ENCODE data around the gene SLC6A17. TPM values are rescaled to one million over a fixed set of nuclear protein-coding genes. Genes with fewer than 3 reads are reported as not detected.
A peak's percentile ranks its signal among the peaks of the same experiment; 100 is the strongest.

SLC6A17 gene
- total RNA-seq, 2 experiments from 2014 or later: 0.05 to 0.18 TPM

GRCh38 chr1:110205591-110206155 is 55.4 kb downstream of the SLC6A17 start:
- Mint-ChIP-seq H3K4me1 (ENCODE audit: low read depth) (peaks cover 31% of the 10 kb centered on the region), H3K4me3 (no peak overlapping the region), H3K9me3 (no peaks in the 10 kb centered on the region), H3K27me3 (no peaks in the 10 kb centered on the region), H3K36me3 (ENCODE audit: low read depth) (no peaks in the 10 kb centered on the region), H3K27ac (no peak overlapping the region)
- DNase-seq: no peak
- intact Hi-C loops (cut with micrococcal nuclease): loop anchor here (10.0 kb wide), 1 partner anchor 289 kb away; no protein-coding TSS in a partner anchor
- CTCF ChIA-PET: interaction anchor here (1.2 to 17.6 kb wide), 9 partner anchors 9 to 291 kb away, joined by 3 to 761 read pairs (median 68); partner anchors contain the start of genes LAMTOR5 and RBM15
- POLR2A ChIA-PET: interaction anchor here (1.1 to 7.0 kb wide), 3 partner anchors 133 to 290 kb away, joined by 3 to 64 read pairs (median 17); partner anchors contain the start of gene RBM15
- TF ChIP-seq CTCF (IDR thresholded peaks at IDR 0.05): no peak
- no peak for ATAC-seq

- no peaks in the 10 kb centered on the region for H3K27me3 Mint-ChIP-seq
- H3K27ac Mint-ChIP-seq: no peak overlapping the region
- peaks cover 32% of the 10 kb centered on the region for H3K4me1 Mint-ChIP-seq (ENCODE audit: low read depth)
- DNase-seq: no peak
- H3K4me3 Mint-ChIP-seq: no peak overlapping the region
- ChIA-PET CTCF (interaction anchor here (1.1 to 17.6 kb wide), 19 partner anchors 9 to 359 kb away, joined by 3 to 761 read pairs (median 16); partner anchors contain the start of genes LAMTOR5 and RBM15), POLR2A (interaction anchor here (1.1 to 7.0 kb wide), 4 partner anchors 45 to 290 kb away, joined by 3 to 64 read pairs (median 3); partner anchors contain the start of genes LAMTOR5 and RBM15)
- no peaks in the 10 kb centered on the region for H3K36me3 Mint-ChIP-seq (ENCODE audit: low read depth)
- no peak for TF ChIP-seq CTCF (IDR thresholded peaks at IDR 0.05)
- no peaks in the 10 kb centered on the region for H3K9me3 Mint-ChIP-seq
- intact Hi-C loops (cut with micrococcal nuclease): loop anchor here (10.0 kb wide), 1 partner anchor 288 kb away; no protein-coding TSS in a partner anchor
- ATAC-seq: no peak
Measured at GRCh38 chr1:110206261-110206920, 56.1 kb downstream of the SLC6A17 start.

GRCh38 chr1:110207831-110208230 is 57.5 kb downstream of the SLC6A17 start:
- ChIA-PET POLR2A (interaction anchor here (0.8 to 7.0 kb wide), 7 partner anchors 43 to 258 kb away, joined by 3 to 64 read pairs (median 3); partner anchors contain the start of genes LAMTOR5 and RBM15), CTCF (interaction anchor here (0.6 to 17.6 kb wide), 64 partner anchors 9 to 579 kb away, joined by 3 to 761 read pairs (median 5); partner anchors contain the start of genes LAMTOR5 and RBM15)
- no peaks in the 10 kb centered on the region for H3K9me3 Mint-ChIP-seq
- H3K4me3 Mint-ChIP-seq: no peak overlapping the region
- DNase-seq (peak; percentile 91), ATAC-seq (peak; percentile 24)
- H3K36me3 Mint-ChIP-seq (ENCODE audit: low read depth): peaks cover 3% of the 10 kb centered on the region
- H3K4me1 Mint-ChIP-seq (ENCODE audit: low read depth): peaks cover 38% of the 10 kb centered on the region
- peak overlapping the region; percentile 66 for H3K27ac Mint-ChIP-seq
- intact Hi-C loops (cut with micrococcal nuclease): loop anchor here (10.0 kb wide), 1 partner anchor 287 kb away; no protein-coding TSS in a partner anchor
- no peaks in the 10 kb centered on the region for H3K27me3 Mint-ChIP-seq
- peak; percentile 89 for TF ChIP-seq CTCF (IDR thresholded peaks at IDR 0.05)

- POLR2A ChIA-PET: interaction anchor here (0.6 to 7.0 kb wide), 4 partner anchors 13 to 130 kb away, joined by 3 to 64 read pairs (median 3); partner anchors contain the start of gene RBM15
- intact Hi-C loops (cut with micrococcal nuclease): loop anchor here (10.0 kb wide), 1 partner anchor 286 kb away; no protein-coding TSS in a partner anchor
- CTCF ChIA-PET: interaction anchor here (0.9 to 17.6 kb wide), 28 partner anchors 11 to 410 kb away, joined by 3 to 761 read pairs (median 14); partner anchors contain the start of genes LAMTOR5 and RBM15
Measured at GRCh38 chr1:110208916-110209645, 58.8 kb downstream of the SLC6A17 start.

More at GRCh38 chr1:110208916-110209645, 58.8 kb downstream of the SLC6A17 start:
- DNase-seq: peak; percentile 13
- Mint-ChIP-seq H3K27me3 (no peaks in the 10 kb centered on the region), H3K4me1 (ENCODE audit: low read depth) (peaks cover 38% of the 10 kb centered on the region), H3K9me3 (no peaks in the 10 kb centered on the region), H3K4me3 (peak overlapping the region; percentile 67), H3K27ac (peak overlapping the region; percentile 84), H3K36me3 (ENCODE audit: low read depth) (peaks cover 3% of the 10 kb centered on the region)
- no peak for ATAC-seq
- no peak for TF ChIP-seq CTCF (IDR thresholded peaks at IDR 0.05)

Measured in activated CD8-positive, alpha-beta T cell treated with anti-CD3 and anti-CD28 coated beads for 36 hours (primary cell).